B cell (primary cell): ENCODE measurements around the gene PIP5KL1. TPM values are rescaled to one million over a fixed set of nuclear protein-coding genes. Genes with fewer than 3 reads are reported as not detected.

ENCODE experiments used
- ATAC-seq: fragments of 200-7000 bp; cut with Tn5 transposase; one replicate; pipeline ENCODE4 v1.10.0; 2021; ENCODE audit warnings: low read depth, mild to moderate bottlenecking, moderate number of reproducible peaks, moderate library complexity
- CTCF ChIA-PET: fragments of 350-600 bp; sonication (Branson Sonifier 250); formaldehyde crosslinking; loops from one replicate; lab custom pipeline; 2021; ENCODE audit warnings: antibody characterized with exemption, inconsistent platforms; lab: Charles Lee
- POLR2A ChIA-PET: fragments of 350-600 bp; sonication (Branson Sonifier 250); formaldehyde crosslinking; loops from one replicate; lab custom pipeline; 2021; ENCODE audit warnings: antibody characterized with exemption; lab: Charles Lee
- DNase-seq: peaks from one replicate; pipeline ENCODE4 v3.0.0; 2013
- H2AFZ ChIP-seq: 2 replicates; pipeline ENCODE4 v1.6.1; 2012; ENCODE audit warnings: mild to moderate bottlenecking, low read depth, low read length; ENCODE audit not compliant: insufficient read depth, poor library complexity, severe bottlenecking
- H3K27ac ChIP-seq, 2 donors: 1 replicate in 1 of 2; 2 replicates in 1 of 2; pipeline ENCODE4 v1.5.1; 2012 to 2013; ENCODE audit warnings: low read length in 2 of 2, mild to moderate bottlenecking in 2 of 2, moderate library complexity in 1 of 2
- H3K27me3 ChIP-seq, 4 experiments: fragments of 200-600 bp in 1 of 4; sonication (generic) in 1 of 4; replicated peaks in 1 of 4; 1 replicate in 2 of 4; 2 replicates in 2 of 4; pipeline versions ENCODE4 v1.6.1 to v1.7.0; 2013 to 2016; ENCODE audit warnings: low read length in 3 of 4, mild to moderate bottlenecking in 2 of 4, mixed read lengths in 1 of 4, moderate library complexity in 1 of 4; ENCODE audit not compliant: insufficient read depth in 4 of 4, control insufficient read depth in 3 of 4; ENCODE audit errors: control extremely low read depth in 1 of 4
- H3K36me3 ChIP-seq, 2 experiments: replicated peaks in 1 of 2; 1 replicate in 1 of 2; 2 replicates in 1 of 2; pipeline versions ENCODE4 v1.6.1 to v1.7.1; 2013; ENCODE audit warnings: low read length in 1 of 2; ENCODE audit not compliant: insufficient read depth in 2 of 2, control insufficient read depth in 1 of 2; ENCODE audit errors: control extremely low read depth in 1 of 2, extremely low read depth in 1 of 2
- H3K4me1 ChIP-seq, 2 donors: fragments of 200-600 bp in 1 of 2; sonication (generic) in 1 of 2; 1 replicate in 1 of 2; 2 replicates in 1 of 2; pipeline versions ENCODE4 v1.5.1 to v1.6.1; 2013 to 2017; ENCODE audit warnings: low read length in 2 of 2; ENCODE audit not compliant: control insufficient read depth in 2 of 2, insufficient read depth in 2 of 2
- H3K4me2 ChIP-seq: replicated peaks from 2 replicates; pipeline ENCODE3; 2012; ENCODE audit warnings: mild to moderate bottlenecking, low read depth, low read length; ENCODE audit not compliant: poor library complexity, severe bottlenecking
- H3K4me3 ChIP-seq, 5 experiments: fragments of 200-600 bp in 1 of 5; sonication (generic) in 1 of 5; 1 replicate in 3 of 5; 2 replicates in 2 of 5; pipeline versions ENCODE4 v1.5.1 to v1.7.0; 2011 to 2016; ENCODE audit warnings: low read length in 4 of 5, mild to moderate bottlenecking in 4 of 5, low read depth in 2 of 5, control low read depth in 1 of 5, moderate library complexity in 1 of 5; ENCODE audit not compliant: insufficient read depth in 1 of 5; ENCODE audit errors: control extremely low read depth in 1 of 5, extremely low read depth in 1 of 5
- H3K79me2 ChIP-seq: fragments of 200-600 bp; sonication (generic); one replicate; pipeline ENCODE4 v1.6.0; 2016; ENCODE audit warnings: low read length; ENCODE audit not compliant: control insufficient read depth, insufficient read depth
- H3K9ac ChIP-seq: fragments of 200-600 bp; sonication (generic); 2 replicates; pipeline ENCODE4 v1.6.1; 2017; ENCODE audit warnings: mild to moderate bottlenecking, low read length, moderate library complexity
- H3K9me3 ChIP-seq, 3 donors: one replicate each; pipeline versions ENCODE4 v1.6.1 to v1.7.1; 2013; ENCODE audit warnings: low read length in 2 of 3; ENCODE audit not compliant: control insufficient read depth in 2 of 3, insufficient read depth in 1 of 3; ENCODE audit errors: control extremely low read depth in 1 of 3
- H4K20me1 ChIP-seq: 2 replicates; pipeline ENCODE4 v1.6.0; 2012; ENCODE audit warnings: mild to moderate bottlenecking, low read length; ENCODE audit not compliant: insufficient read depth, control insufficient read depth, poor library complexity, severe bottlenecking
- H3K27ac Mint-ChIP-seq: one replicate; pipeline ENCODE4 v1.8.0; 2021; ENCODE audit warnings: mixed read lengths
- H3K27me3 Mint-ChIP-seq: one replicate; pipeline ENCODE4 v1.8.0; 2021; ENCODE audit warnings: mixed read lengths
- H3K4me1 Mint-ChIP-seq: one replicate; pipeline ENCODE4 v1.8.0; 2021; ENCODE audit warnings: mixed read lengths
- H3K4me3 Mint-ChIP-seq: one replicate; pipeline ENCODE4 v1.8.0; 2021; ENCODE audit warnings: mixed read lengths
- H3K9me3 Mint-ChIP-seq: one replicate; pipeline ENCODE4 v1.8.0; 2022; ENCODE audit warnings: mixed read lengths; ENCODE audit not compliant: insufficient read depth
- CTCF ChIP-seq: fragments of 200-600 bp; IDR thresholded peaks from one replicate; pipeline ENCODE4 v1.8.0; 2022; ENCODE audit warnings: antibody characterized with exemption, mild to moderate bottlenecking
- EZH2 ChIP-seq: IDR thresholded peaks from 2 replicates; pipeline ENCODE4 v1.6.1; 2012; ENCODE audit warnings: borderline replicate concordance, low read depth, mild to moderate bottlenecking, moderate library complexity, low read length; ENCODE audit not compliant: insufficient read depth, poor library complexity, severe bottlenecking
- WGBS: methylation state at CpG from one replicate; pipeline ENCODE4 v1.1.5; 2013; ENCODE audit warnings: missing lambda C conversion rate; ENCODE audit not compliant: insufficient coverage; 5-methylcytosine and 5-hydroxymethylcytosine counted together
- intact Hi-C: fragments of 100-400 bp; cut with micrococcal nuclease; formaldehyde crosslinking; loops from one replicate; pipeline ENCODE4 v1.10.0; 2022
- polyA minus RNA-seq: library from RNA; depleted of rRNA, polyadenylated mRNA; stranded (reverse); fragments of >200 nt; gene quantifications from 2 replicates; pipeline ENCODE4 v1.2.3, GENCODE V29; 2012
- polyA plus RNA-seq: library from polyadenylated mRNA; depleted of rRNA; stranded (reverse); fragments of >200 nt; gene quantifications from 2 replicates; pipeline ENCODE4 v1.2.3, GENCODE V29; 2012
- total RNA-seq, 2 donors: library from RNA; stranded (reverse); fragments of 120-200 nt in 1 of 2; gene quantifications; 1 replicate in 1 of 2; 2 replicates in 1 of 2; pipeline versions ENCODE4 v1.2.3 to v1.2.4, GENCODE V29; 2013 to 2022

The PIP5KL1 gene, protein sequence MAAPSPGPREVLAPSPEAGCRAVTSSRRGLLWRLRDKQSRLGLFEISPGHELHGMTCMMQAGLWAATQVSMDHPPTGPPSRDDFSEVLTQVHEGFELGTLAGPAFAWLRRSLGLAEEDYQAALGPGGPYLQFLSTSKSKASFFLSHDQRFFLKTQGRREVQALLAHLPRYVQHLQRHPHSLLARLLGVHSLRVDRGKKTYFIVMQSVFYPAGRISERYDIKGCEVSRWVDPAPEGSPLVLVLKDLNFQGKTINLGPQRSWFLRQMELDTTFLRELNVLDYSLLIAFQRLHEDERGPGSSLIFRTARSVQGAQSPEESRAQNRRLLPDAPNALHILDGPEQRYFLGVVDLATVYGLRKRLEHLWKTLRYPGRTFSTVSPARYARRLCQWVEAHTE
- total RNA-seq (1.4 and 2.1 TPM in 2 replicates), polyA plus RNA-seq (0.75 and 0.88 TPM in 2 replicates), polyA minus RNA-seq (0.43 TPM in 1 of 2 replicates, not detected in the other)
- 0.37 TPM for total RNA-seq (2013)

GRCh38 chr9:127930231-127931091 is at the start of gene PIP5KL1:
Gene PIP5KL1 (minus strand): TSS chr9:127930777. CDS start chr9:127930752, 25 bp downstream.
- Histone ChIP-seq H2AFZ (peak within 1 kb of the TSS; percentile 78), H3K27ac (no peak within 1 kb of the TSS), H3K4me3 (peak within 1 kb of the TSS; percentile 31 to 78 (median 64)), H3K9me3 (peaks cover 0 to 3% (median 0%) of the 10 kb centered on the region in 3 donors), H4K20me1 (peaks cover 16% of the 10 kb centered on the region), H3K27me3 (peaks cover 0 to 33% (median 13%) of the 10 kb centered on the region in 4 experiments), H3K4me2 (peak within 1 kb of the TSS; percentile 89), H3K36me3 (peaks cover 0 to 2% of the 10 kb centered on the region in 2 experiments), H3K9ac (peak within 1 kb of the TSS; percentile 69), H3K79me2 (peaks cover 20% of the 10 kb centered on the region), H3K4me1 (peaks cover 33 to 41% of the 10 kb centered on the region in 2 donors)
- peak within 1 kb of the TSS; percentile 73 for H3K27ac Mint-ChIP-seq
- POLR2A ChIA-PET: interaction anchor here (0.5 to 1.0 kb wide), 2 partner anchors 8 to 159 kb away, joined by 4 to 8 read pairs; no protein-coding TSS in a partner anchor
- WGBS: 3% methylated on average over 66 of the region's 70 CpGs
- peak within 1 kb of the TSS; percentile 86 for H3K4me3 Mint-ChIP-seq
- no peak for TF ChIP-seq CTCF
- TF ChIP-seq EZH2: no peak
- CTCF ChIA-PET: interaction anchor here (0.6 to 3.2 kb wide), 10 partner anchors 9 to 252 kb away, joined by 3 to 12 read pairs (median 3); partner anchors contain the start of gene TOR2A
- no peaks in the 10 kb centered on the region for H3K9me3 Mint-ChIP-seq
- peaks cover 9% of the 10 kb centered on the region for H3K27me3 Mint-ChIP-seq
- ATAC-seq: peak; percentile 75
- H3K4me1 Mint-ChIP-seq: peaks cover 44% of the 10 kb centered on the region
- DNase-seq: peak; percentile 86
- intact Hi-C loops: loop anchor here (1.0 kb wide), 1 partner anchor 13 kb away; the partner anchor contains the start of gene ST6GALNAC4
